CD4-positive, alpha-beta T cell treated with Interleukin-6 at 100 ng/mL for 8 hours (primary cell): ENCODE data around the gene DCAF11.

ENCODE experiments used
- DNase-seq: peaks from one replicate; pipeline ENCODE4 v3.0.0-alpha.2; 2020; ENCODE audit warnings: mixed read lengths, low spot score

DCAF11 gene

GRCh38 chr14:24114532-24115421 is at the start of gene DCAF11, which contains the start of gene NRL:
TSS of gene DCAF11 (plus strand) at chr14:24114777. CDS start at chr14:24115595, 818 bp downstream.
TSS of gene NRL (minus strand) at chr14:24114949. CDS start at chr14:24082848, 32,101 bp downstream.
- DNase-seq = peak; percentile 100

GRCh38 chr14:24064856-24065255 is 49.7 kb upstream of the DCAF11 start:
- DNase-seq = no peak

- DNase-seq = no peak
Observed at GRCh38 chr14:24065408-24065807, 49.2 kb upstream of the DCAF11 start.

GRCh38 chr14:24066496-24067132 is 48.0 kb upstream of the DCAF11 start:
- no peak for DNase-seq

GRCh38 chr14:24067133-24068082 is 47.2 kb upstream of the DCAF11 start:
- no peak for DNase-seq

- DNase-seq = no peak
Observed at GRCh38 chr14:24068711-24069410, 45.7 kb upstream of the DCAF11 start.

- DNase-seq = no peak
Observed at GRCh38 chr14:24069411-24069735, 45.2 kb upstream of the DCAF11 start.

- DNase-seq = no peak
Observed at GRCh38 chr14:24070285-24071143, 44.1 kb upstream of the DCAF11 start.

GRCh38 chr14:24071144-24071697 is 43.4 kb upstream of the DCAF11 start, which contains the start of gene CPNE6:
TSS of gene CPNE6 (plus strand) at chr14:24071562. CDS start at chr14:24072937, 1,375 bp downstream.
- no peak for DNase-seq

- no peak for DNase-seq
Observed at GRCh38 chr14:24071836-24072430, 42.6 kb upstream of the DCAF11 start.

- DNase-seq = no peak
Observed at GRCh38 chr14:24072436-24072835, 42.1 kb upstream of the DCAF11 start.

GRCh38 chr14:24072881-24073877 is 41.4 kb upstream of the DCAF11 start:
- DNase-seq = no peak

- no peak for DNase-seq
Observed at GRCh38 chr14:24074625-24075484, 39.7 kb upstream of the DCAF11 start.

- DNase-seq = no peak
Observed at GRCh38 chr14:24075485-24076301, 38.9 kb upstream of the DCAF11 start.

- DNase-seq = no peak
Observed at GRCh38 chr14:24076302-24076601, 38.3 kb upstream of the DCAF11 start.

- no peak for DNase-seq
Observed at GRCh38 chr14:24077086-24077485, 37.5 kb upstream of the DCAF11 start.

- DNase-seq = no peak
Observed at GRCh38 chr14:24078146-24078545, 36.4 kb upstream of the DCAF11 start.
